Heart left ventricle (tissue), 16 donors: ENCODE data around the gene PIP4K2A. TPM values are rescaled to one million over a fixed set of nuclear protein-coding genes. Genes with fewer than 3 reads are reported as not detected.
"Not testable (repeated sequence)": the region's sequence is repeated elsewhere in the genome, so short reads cannot be mapped to it uniquely, and the experiment has no call there.

ENCODE experiments used
- ATAC-seq, 4 donors: fragments of 200-7000 bp; cut with Tn5 transposase; one replicate each; pipeline ENCODE4 v1.9.1; 2020 to 2022; ENCODE audit warnings: moderate library complexity in 4 of 4, mild to moderate bottlenecking in 3 of 4, moderate number of reproducible peaks in 1 of 4
- DNase-seq, 5 donors: peaks; one replicate each; pipeline ENCODE4 v3.0.0-alpha.2; 2020
- H3K27ac ChIP-seq, 12 donors: fragments of 200-600 bp; sonication (generic) in 4 of 12; one replicate each; pipeline versions ENCODE4 v1.5.0 to v1.8.0; 2016 to 2022; ENCODE audit warnings: mild to moderate bottlenecking in 2 of 12
- H3K27me3 ChIP-seq, 9 donors: fragments of 200-600 bp; sonication (generic) in 2 of 9; one replicate each; pipeline versions ENCODE4 v1.5.1 to v1.8.0; 2016 to 2022; ENCODE audit warnings: mild to moderate bottlenecking in 3 of 9
- H3K36me3 ChIP-seq, 9 donors: fragments of 200-600 bp; sonication (generic) in 2 of 9; one replicate each; pipeline versions ENCODE4 v1.5.0 to v1.8.0; 2018 to 2022; ENCODE audit warnings: mild to moderate bottlenecking in 2 of 9
- H3K4me1 ChIP-seq, 12 donors: fragments of 200-600 bp; sonication (generic) in 4 of 12; one replicate each; pipeline versions ENCODE4 v1.5.0 to v1.8.0; 2016 to 2022; ENCODE audit warnings: mild to moderate bottlenecking in 3 of 12
- H3K4me3 ChIP-seq, 12 donors: fragments of 200-600 bp; sonication (generic) in 4 of 12; one replicate each; pipeline versions ENCODE4 v1.5.0 to v1.8.0; 2017 to 2022; ENCODE audit warnings: mild to moderate bottlenecking in 9 of 12, moderate library complexity in 4 of 12
- H3K9me3 ChIP-seq, 12 donors: fragments of 200-600 bp; sonication (generic) in 4 of 12; one replicate each; pipeline versions ENCODE4 v1.5.0 to v1.8.0; 2016 to 2022; ENCODE audit warnings: mild to moderate bottlenecking in 1 of 12
- POLR2A ChIP-seq, 2 donors: fragments of 450-650 bp; IDR thresholded peaks; one replicate each; pipeline ENCODE4 v1.6.1; 2017; ENCODE audit warnings: antibody characterized with exemption in 2 of 2, mild to moderate bottlenecking in 2 of 2, moderate library complexity in 2 of 2
- WGBS, 4 donors: extraction: QIAGEN DNeasy Blood & Tissue Kit in 2 of 4; methylation state at CpG; one replicate each; pipeline versions ENCODE4 v1.1.5 to v1.1.7; 2013 to 2018; 5-methylcytosine and 5-hydroxymethylcytosine counted together
- intact Hi-C, 10 donors: fragments of 100-400 bp; cut with DNase I; formaldehyde crosslinking; loops; one replicate each; pipeline versions ENCODE4 v1.11.1 to v1.14.2; 2022
- polyA plus RNA-seq, 2 donors: library from polyadenylated mRNA; stranded (reverse); fragments of 200-250 nt; gene quantifications; one replicate each; pipeline ENCODE4 v1.2.3, GENCODE V29; 2013
- total RNA-seq, 9 donors: library from RNA; depleted of rRNA in 2 of 9; stranded (reverse); fragments of >200 nt in 2 of 9; fragmentation: NEBNext Ultra II Directional in 3 of 9; extraction: Animal tissue kit (Norgen Biotek cat#: 25700) in 3 of 9; gene quantifications; one replicate each; pipeline versions ENCODE4 v1.1.0 to v1.2.4, GENCODE V29; 2016 to 2023
- TF ChIP-seq, protein P1 (sequence below), 12 donors: fragments of 200-600 bp; sonication (generic) in 4 of 12; IDR thresholded peaks; one replicate each; pipeline versions ENCODE4 v1.5.0 to v1.8.0; 2018 to 2022; ENCODE audit warnings: antibody characterized with exemption in 12 of 12, mild to moderate bottlenecking in 5 of 12
- donor health status: ischemic (EF 13 %, LVEDD 7.1; RV severe dilation, severe dysfunction).
- donor health status: healthy with polysubstance abuse.
- donor health status: DM: no; HTN: yes; CAD: no.
- donor health status: DM: no; HTN: no; CAD: no.
- donor health status: ischemic (EF 25% LVEDD 6.9; RV normal size, moderate dysfunction).
- donor health status: ischemic (EF 25% LVEDD 5.7; RV mildly dilated, moderate dysfunction).
- donor health status: healthy.
- donor health status: DM: yes; HTN: yes; CAD: no.
- donor health status: ischemic (EF 35%, LVEDD 5.7; RV mildly dilated, moderate dysfunction).
- donor health status: nonischemic (EF 11% LVEDD 7.7; RV severe dilation, severe dysfunction).
- donor health status: DM: yes; HTN: yes; CAD: no.
- donor health status: PGD.
- donor health status: ischemic (EF 29% LVEDD 5.4; RV normal size, mild dysfunction).
- donor health status: nonischemic (EF 23%, LVEDD 6.1; RV moderate dilation, normal function).

Gene PIP4K2A
- total and polyA plus RNA-seq, 11 donors, result 4.0 to 35.6 (median 12.5) TPM

DNA sequence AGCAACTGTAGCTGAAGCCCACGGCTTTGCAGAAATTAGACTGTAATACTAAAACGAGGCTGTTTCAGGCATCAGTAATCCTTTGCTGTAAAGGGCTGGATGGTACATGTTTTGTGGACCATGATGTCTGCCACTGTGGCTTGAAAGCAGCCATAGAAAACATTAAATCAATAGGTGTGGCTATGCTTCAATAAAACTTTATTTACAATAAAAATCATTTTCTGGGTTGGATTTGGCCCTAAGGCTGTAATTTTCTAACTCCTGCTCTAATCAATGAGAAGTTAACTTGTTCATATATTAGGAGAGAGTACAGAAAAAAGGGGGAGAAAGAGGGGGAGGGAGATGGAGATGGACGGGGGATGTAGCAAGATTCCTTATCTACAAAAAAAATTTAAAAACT lies 183.4 kb downstream of the PIP4K2A start:
- 88 to 95% (median 92%) methylated on average over 3 of the region's 3 CpGs for WGBS, 4 donors

DNA sequence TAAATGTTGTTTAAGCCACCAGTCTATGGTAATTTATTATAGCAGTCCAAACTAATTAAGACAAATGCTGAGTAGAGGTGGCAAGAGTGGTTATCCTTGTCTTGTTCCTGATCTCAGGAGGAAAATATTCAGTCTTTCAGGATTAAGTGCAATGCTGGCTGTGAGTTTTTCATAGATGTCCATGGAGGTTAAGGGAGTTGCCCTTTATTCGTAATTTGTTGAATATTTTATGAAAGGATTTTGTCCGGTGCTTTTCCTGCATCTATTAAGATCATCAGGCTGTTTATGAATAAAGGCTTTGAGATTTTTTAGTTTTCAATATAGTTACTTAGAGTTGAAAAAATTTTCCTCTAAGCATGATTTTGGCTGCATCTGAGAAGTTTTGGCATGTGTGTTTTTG lies 186.9 kb downstream of the PIP4K2A start:
- H3K36me3 ChIP-seq, result no peaks in the 10 kb centered on the region
- WGBS, 4 donors, result 90 to 95% (median 94%) methylated on average over 2 of the region's 2 CpGs

More for the DNA sequence above, 183.4 kb downstream of the PIP4K2A start:
- Histone ChIP-seq H3K36me3 (peaks cover 0 to 16% (median 0%) of the 10 kb centered on the region in 9 donors), H3K27me3 (no peaks in the 10 kb centered on the region), H3K27ac (no peak overlapping the region), H3K4me1 (peaks cover 0 to 7% (median 2%) of the 10 kb centered on the region in 12 donors), H3K9me3 (peaks cover 0 to 10% (median 0%) of the 10 kb centered on the region in 12 donors), H3K4me3 (no peak overlapping the region)
- ATAC-seq (no peak), DNase-seq (no peak)
- no peak for TF ChIP-seq POLR2A (IDR thresholded peaks at IDR 0.05)
- TF ChIP-seq, protein P1, sequence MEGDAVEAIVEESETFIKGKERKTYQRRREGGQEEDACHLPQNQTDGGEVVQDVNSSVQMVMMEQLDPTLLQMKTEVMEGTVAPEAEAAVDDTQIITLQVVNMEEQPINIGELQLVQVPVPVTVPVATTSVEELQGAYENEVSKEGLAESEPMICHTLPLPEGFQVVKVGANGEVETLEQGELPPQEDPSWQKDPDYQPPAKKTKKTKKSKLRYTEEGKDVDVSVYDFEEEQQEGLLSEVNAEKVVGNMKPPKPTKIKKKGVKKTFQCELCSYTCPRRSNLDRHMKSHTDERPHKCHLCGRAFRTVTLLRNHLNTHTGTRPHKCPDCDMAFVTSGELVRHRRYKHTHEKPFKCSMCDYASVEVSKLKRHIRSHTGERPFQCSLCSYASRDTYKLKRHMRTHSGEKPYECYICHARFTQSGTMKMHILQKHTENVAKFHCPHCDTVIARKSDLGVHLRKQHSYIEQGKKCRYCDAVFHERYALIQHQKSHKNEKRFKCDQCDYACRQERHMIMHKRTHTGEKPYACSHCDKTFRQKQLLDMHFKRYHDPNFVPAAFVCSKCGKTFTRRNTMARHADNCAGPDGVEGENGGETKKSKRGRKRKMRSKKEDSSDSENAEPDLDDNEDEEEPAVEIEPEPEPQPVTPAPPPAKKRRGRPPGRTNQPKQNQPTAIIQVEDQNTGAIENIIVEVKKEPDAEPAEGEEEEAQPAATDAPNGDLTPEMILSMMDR (IDR thresholded peaks at IDR 0.05), result no peak
- intact Hi-C loops, result no loop called here

DNA sequence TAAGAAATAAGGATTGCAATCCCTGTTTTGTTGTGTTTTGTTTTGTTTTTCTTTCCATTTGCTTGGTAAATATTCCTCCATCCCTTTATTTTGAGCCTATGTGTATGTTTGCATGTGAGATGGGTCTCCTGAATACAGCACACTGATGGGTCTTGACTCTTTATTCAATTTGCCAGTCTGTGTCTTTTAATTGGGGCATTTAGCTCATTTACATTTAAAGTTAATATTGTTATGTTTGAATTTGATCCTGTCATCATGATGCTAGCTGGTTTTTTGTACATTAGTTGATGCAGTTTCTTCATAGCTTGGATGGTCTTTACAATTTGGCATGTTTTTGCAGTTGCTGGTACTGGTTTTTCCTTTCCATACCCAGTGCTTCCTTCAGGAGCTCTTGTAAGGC lies 190.0 kb downstream of the PIP4K2A start:
- H3K4me1 ChIP-seq, H3K27me3 ChIP-seq, intact Hi-C loops, ATAC-seq, H3K27ac ChIP-seq, H3K36me3 ChIP-seq, DNase-seq, H3K4me3 ChIP-seq: not testable (repeated sequence)
- H3K9me3 ChIP-seq, result peaks cover 0 to 39% (median 6%) of the 10 kb centered on the region in 12 donors

More for the DNA sequence above, 186.9 kb downstream of the PIP4K2A start:
- TF ChIP-seq, protein P1 (IDR thresholded peaks at IDR 0.05), result no peak
- no peak for TF ChIP-seq POLR2A (IDR thresholded peaks at IDR 0.05)
- Histone ChIP-seq H3K27me3 (no peaks in the 10 kb centered on the region), H3K4me1 (no peaks in the 10 kb centered on the region), H3K9me3 (peaks cover 0 to 30% (median 6%) of the 10 kb centered on the region in 12 donors), H3K27ac (no peak overlapping the region), H3K4me3 (no peak overlapping the region)
- intact Hi-C loops, result no loop called here
- DNase-seq (no peak), ATAC-seq (no peak)

DNA sequence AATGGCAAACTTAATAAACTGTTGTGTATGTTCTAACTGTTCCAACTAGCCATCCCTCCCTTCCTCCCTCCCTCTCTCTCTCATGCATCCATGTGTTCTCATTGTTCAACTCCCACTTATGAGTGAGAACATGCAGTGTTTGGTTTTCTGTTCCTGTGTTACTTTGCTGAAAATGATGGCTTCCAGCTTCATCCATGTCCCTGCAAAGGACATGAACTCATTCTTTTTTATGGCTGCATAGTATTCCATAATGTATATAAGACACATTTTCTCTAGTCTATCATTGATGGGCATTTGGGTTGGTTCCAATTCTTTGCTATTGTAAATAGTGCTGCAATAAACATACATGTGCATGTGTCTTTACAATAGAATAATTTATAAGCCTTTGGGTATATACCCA lies 193.7 kb downstream of the PIP4K2A start:
- not testable (repeated sequence) for H3K4me3 ChIP-seq, H3K36me3 ChIP-seq
- H3K9me3 ChIP-seq, result peaks cover 0 to 34% (median 6%) of the 10 kb centered on the region in 12 donors

DNA sequence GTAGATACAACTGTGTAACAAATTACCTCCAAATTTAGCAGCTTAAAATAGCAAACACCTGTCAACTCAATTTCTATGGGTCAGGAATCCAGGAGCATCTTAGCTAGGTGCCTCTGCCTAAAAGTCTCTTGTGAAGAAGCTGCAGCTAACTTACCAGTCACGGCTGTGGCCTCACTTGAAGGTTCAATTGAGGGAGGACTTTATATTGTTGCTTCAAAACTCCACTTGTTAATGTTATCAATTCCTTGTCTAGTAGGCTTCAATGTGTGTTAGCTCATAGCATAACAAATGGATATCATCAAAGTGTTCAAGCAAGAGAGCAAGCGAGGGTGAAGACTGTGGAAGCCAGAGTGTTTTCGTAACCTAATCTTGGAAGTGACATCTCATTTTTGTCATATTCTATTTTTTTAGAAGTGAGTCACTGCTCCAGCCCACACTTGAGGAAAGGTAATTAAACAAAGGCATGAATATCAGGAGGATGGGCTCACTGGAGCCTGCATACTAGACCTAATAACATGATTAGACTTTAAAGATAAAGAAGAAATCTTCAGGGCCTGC lies 196.1 kb downstream of the PIP4K2A start:
- TF ChIP-seq, protein P1 (IDR thresholded peaks at IDR 0.05), result no peak
- TF ChIP-seq POLR2A (IDR thresholded peaks at IDR 0.05), result no peak
- Histone ChIP-seq H3K4me1 (no peaks in the 10 kb centered on the region), H3K27me3 (peaks cover 0 to 18% (median 0%) of the 10 kb centered on the region in 9 donors), H3K36me3 (no peaks in the 10 kb centered on the region), H3K9me3 (peaks cover 0 to 15% (median 0%) of the 10 kb centered on the region in 12 donors), H3K4me3 (no peak overlapping the region), H3K27ac (no peak overlapping the region)
- 54 to 68% (median 61%) methylated on average over 3 of the region's 3 CpGs for WGBS, 4 donors
- DNase-seq (no peak), ATAC-seq (no peak)
- intact Hi-C loops, result no loop called here

More for the DNA sequence above, 193.7 kb downstream of the PIP4K2A start:
- DNase-seq, ATAC-seq, H3K27ac ChIP-seq, intact Hi-C loops, H3K27me3 ChIP-seq, H3K4me1 ChIP-seq: not testable (repeated sequence)
